ENCODE measurements around the gene HSFX2. TPM values are rescaled to one million over a fixed set of nuclear protein-coding genes. Genes with fewer than 3 reads are reported as not detected.
"Not testable (repeated sequence)": the region's sequence is repeated elsewhere in the genome, so short reads cannot be mapped to it uniquely, and the experiment has no call there.

Gene HSFX2
- total and polyA plus RNA-seq, 2 experiments from 2014 or later: 0.43 TPM; not detected in 1

DNA sequence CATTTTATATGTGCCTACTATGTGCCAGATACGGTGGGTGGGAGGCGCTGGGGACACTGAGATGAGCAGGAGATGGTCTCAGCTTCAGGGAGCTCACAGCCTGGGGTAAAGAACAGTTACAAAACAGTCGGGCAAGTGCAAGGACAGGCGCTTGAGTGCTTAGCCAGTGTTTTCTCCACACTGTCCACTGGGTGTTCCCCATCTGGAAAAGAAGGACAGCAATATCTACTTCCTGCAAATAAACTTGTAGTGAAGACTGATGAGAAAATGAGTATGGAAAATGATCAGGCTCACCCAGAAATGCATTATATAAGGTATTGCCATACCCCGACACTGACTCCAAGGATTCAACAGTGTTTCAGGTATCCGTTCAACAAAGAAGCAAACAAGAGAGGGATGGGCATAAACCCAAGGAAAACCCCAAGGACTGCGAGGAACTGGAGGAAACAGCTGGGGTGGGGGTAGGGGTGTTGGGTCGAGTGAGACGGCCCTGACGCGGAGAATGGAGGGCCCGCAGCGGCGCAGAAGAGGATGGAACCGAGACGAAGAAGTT is 35.6 kb upstream of the HSFX2 start:
- Histone ChIP-seq H3K9ac (peak overlapping the region; percentile 77), H2AFZ (peak overlapping the region; percentile 92), H3F3A (ENCODE audit: insufficient read depth) (no peaks in the 10 kb centered on the region), H3K36me3 (ENCODE audit: low read depth) (no peaks in the 10 kb centered on the region), H3K27ac (peak overlapping the region; percentile 48), H3K9me2 (ENCODE audit: insufficient read depth) (no peaks in the 10 kb centered on the region), H3K9me3 (ENCODE audit: low read depth) (no peaks in the 10 kb centered on the region), H4K20me1 (ENCODE audit: insufficient read depth) (no peaks in the 10 kb centered on the region), H3K27me3 (replicated peaks; ENCODE audit: insufficient read depth) (no peaks in the 10 kb centered on the region), H3K4me1 (ENCODE audit: insufficient read depth) (peaks cover 7% of the 10 kb centered on the region; the same call in 1 of the 2 replicates), H3K4me2 (ENCODE audit: unreplicated experiment) (peak overlapping the region; percentile 81), H3K79me2 (ENCODE audit: insufficient read depth) (peaks cover 44% of the 10 kb centered on the region), H3K4me3 (peak overlapping the region; percentile 83)
- in situ Hi-C loops (cut with MboI): no loop called here
- WGBS, 2 experiments (ENCODE audit: low coverage in 1 of 2, low lambda C conversion rate in 2 of 2, missing lambda C conversion rate in 2 of 2): 0 to 1% methylated on average over 9 to 16 of the region's 16 CpGs
- TF ChIP-seq EZH2phosphoT487 (IDR thresholded peaks at IDR 0.05; ENCODE audit: insufficient read depth, low read depth) (no peak), EZH2 (IDR thresholded peaks at IDR 0.05; ENCODE audit: insufficient read depth, poor library complexity, severe bottlenecking) (no peak)
- DNase-seq: peak; percentile 71

DNA sequence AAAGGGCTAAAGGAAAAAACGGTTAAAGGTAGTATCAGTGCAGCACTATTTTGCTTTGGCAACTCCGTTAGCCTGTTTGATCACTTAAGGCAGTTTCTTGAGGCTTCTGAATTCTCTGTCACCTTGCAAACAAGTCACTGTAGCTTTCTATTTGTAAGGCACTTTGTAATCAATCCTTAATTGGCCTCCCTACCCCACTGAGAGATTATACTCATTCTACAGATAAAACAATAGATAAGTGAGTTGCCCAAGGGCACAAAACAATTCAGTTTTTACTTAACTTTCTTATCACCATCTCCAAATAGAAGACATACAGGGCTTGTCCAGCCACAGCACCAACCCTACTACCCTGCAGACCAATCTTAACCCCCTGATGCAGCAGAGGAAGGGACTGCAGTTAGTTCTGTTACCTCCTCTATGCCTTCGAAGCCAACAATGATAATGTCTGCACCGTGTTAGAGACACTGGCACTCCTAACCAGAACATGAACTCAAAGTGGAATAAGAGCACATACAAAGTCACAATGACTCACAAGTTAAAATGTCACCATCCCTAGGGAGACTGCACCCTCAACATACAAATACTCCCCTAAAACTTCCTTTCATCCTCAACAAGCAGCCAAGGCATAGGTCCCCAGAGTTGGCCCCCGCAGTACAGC is 34.7 kb upstream of the HSFX2 start:
- Histone ChIP-seq H3K27me3 (replicated peaks; ENCODE audit: insufficient read depth) (no peaks in the 10 kb centered on the region), H3K9ac (no peak overlapping the region), H3K9me2 (ENCODE audit: insufficient read depth) (no peaks in the 10 kb centered on the region), H3K4me2 (ENCODE audit: unreplicated experiment) (peak overlapping the region; percentile 81), H3K79me2 (ENCODE audit: insufficient read depth) (peaks cover 53% of the 10 kb centered on the region), H3K9me3 (ENCODE audit: low read depth) (no peaks in the 10 kb centered on the region), H3K4me3 (peak overlapping the region; percentile 83), H3K4me1 (ENCODE audit: insufficient read depth) (peaks cover 7% of the 10 kb centered on the region; the same call in 1 of the 2 replicates), H3K36me3 (ENCODE audit: low read depth) (no peaks in the 10 kb centered on the region), H3F3A (ENCODE audit: insufficient read depth) (no peaks in the 10 kb centered on the region), H4K20me1 (ENCODE audit: insufficient read depth) (no peaks in the 10 kb centered on the region), H3K27ac (0 out of 2 replicates have a peak overlapping the region, but pooled peaks have one; percentile 48), H2AFZ (no peak overlapping the region)
- in situ Hi-C loops (cut with MboI): no loop called here
- DNase-seq: peak; percentile 5
- 44 to 52% methylated on average over 5 of the region's 5 CpGs for WGBS, 2 experiments (ENCODE audit: low coverage in 1 of 2, low lambda C conversion rate in 2 of 2, missing lambda C conversion rate in 2 of 2)
- TF ChIP-seq EZH2 (IDR thresholded peaks at IDR 0.05; ENCODE audit: insufficient read depth, poor library complexity, severe bottlenecking) (no peak), EZH2phosphoT487 (IDR thresholded peaks at IDR 0.05; ENCODE audit: insufficient read depth, low read depth) (no peak)

DNA sequence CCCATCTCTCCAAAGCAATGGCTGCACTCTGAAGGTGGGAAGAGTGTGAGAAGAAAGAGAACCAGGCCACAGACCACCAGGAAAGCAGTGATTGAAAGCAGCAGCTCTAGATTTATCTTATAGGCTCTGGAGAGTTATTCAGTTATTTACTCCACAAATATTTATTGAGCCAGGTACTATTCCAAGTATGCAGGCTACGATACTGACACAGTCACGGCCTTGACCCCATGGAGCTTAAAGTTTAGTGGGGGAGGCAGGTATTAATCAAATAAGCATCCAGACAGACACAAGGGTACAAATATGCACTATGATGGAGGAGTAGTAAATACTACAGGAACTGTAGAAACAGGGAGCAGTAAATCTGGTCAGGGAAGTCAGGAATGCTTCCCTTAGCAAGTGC is 33.7 kb upstream of the HSFX2 start:
- H4K20me1 ChIP-seq (ENCODE audit: insufficient read depth): no peaks in the 10 kb centered on the region
- no peak for TF ChIP-seq EZH2phosphoT487 (IDR thresholded peaks at IDR 0.05; ENCODE audit: insufficient read depth, low read depth)
- TF ChIP-seq EZH2 (IDR thresholded peaks at IDR 0.05; ENCODE audit: insufficient read depth, poor library complexity, severe bottlenecking): no peak
- no peak overlapping the region for H3K4me3 ChIP-seq
- DNase-seq: no peak
- 97 to 100% methylated on average over 2 of the region's 2 CpGs for WGBS, 2 experiments (ENCODE audit: low coverage in 1 of 2, low lambda C conversion rate in 2 of 2, missing lambda C conversion rate in 2 of 2)
- H3K79me2 ChIP-seq (ENCODE audit: insufficient read depth): peaks cover 64% of the 10 kb centered on the region
- in situ Hi-C loops (cut with MboI): no loop called here
- H3K9me3 ChIP-seq (ENCODE audit: low read depth): no peaks in the 10 kb centered on the region
- peaks cover 7% of the 10 kb centered on the region; the same call in 1 of the 2 replicates for H3K4me1 ChIP-seq (ENCODE audit: insufficient read depth)
- H3K4me2 ChIP-seq (ENCODE audit: unreplicated experiment): no peak overlapping the region
- H3F3A ChIP-seq (ENCODE audit: insufficient read depth): no peaks in the 10 kb centered on the region
- no peaks in the 10 kb centered on the region for H3K27me3 ChIP-seq (replicated peaks; ENCODE audit: insufficient read depth)
- no peak overlapping the region for H3K27ac ChIP-seq
- no peaks in the 10 kb centered on the region for H3K9me2 ChIP-seq (ENCODE audit: insufficient read depth)
- H3K36me3 ChIP-seq (ENCODE audit: low read depth): no peaks in the 10 kb centered on the region
- H3K9ac ChIP-seq: no peak overlapping the region
- no peak overlapping the region for H2AFZ ChIP-seq

GRCh38 chrX:149628280-149628679 is 33.2 kb upstream of the HSFX2 start:
- Histone ChIP-seq H3K79me2 (ENCODE audit: insufficient read depth) (peaks cover 69% of the 10 kb centered on the region), H3K4me1 (ENCODE audit: insufficient read depth) (peaks cover 7% of the 10 kb centered on the region; the same call in 1 of the 2 replicates)
- in situ Hi-C loops (cut with MboI): no loop called here

DNA sequence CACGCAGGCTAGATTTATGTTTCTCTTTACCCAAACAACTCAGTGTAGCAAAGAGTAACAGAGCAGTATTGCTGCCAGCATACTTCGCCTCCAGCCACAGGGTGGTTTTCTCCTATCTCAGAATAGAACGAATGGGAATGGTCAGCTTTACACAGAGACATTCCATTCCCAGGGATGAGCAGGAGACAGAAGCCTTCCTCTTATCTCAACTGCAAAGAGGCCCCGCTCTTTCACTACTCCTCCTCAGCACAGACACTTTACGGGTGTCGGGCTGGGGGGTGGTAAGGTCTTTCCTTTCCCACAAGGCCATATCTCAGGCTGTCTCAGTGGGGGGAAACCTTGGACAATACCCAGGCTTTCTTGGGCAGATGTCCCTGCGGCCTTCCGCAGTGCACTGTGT is 31.7 kb upstream of the HSFX2 start:
- H3K4me2 ChIP-seq (ENCODE audit: unreplicated experiment); H3K4me1 ChIP-seq (ENCODE audit: insufficient read depth); H3K36me3 ChIP-seq (ENCODE audit: low read depth); H4K20me1 ChIP-seq (ENCODE audit: insufficient read depth); H3K9me3 ChIP-seq (ENCODE audit: low read depth); H3K27me3 ChIP-seq (replicated peaks; ENCODE audit: insufficient read depth); H2AFZ ChIP-seq; in situ Hi-C loops (cut with MboI); H3K4me3 ChIP-seq; H3F3A ChIP-seq (ENCODE audit: insufficient read depth); DNase-seq; H3K9ac ChIP-seq; H3K9me2 ChIP-seq (ENCODE audit: insufficient read depth); H3K27ac ChIP-seq: not testable (repeated sequence)
- peaks cover 84% of the 10 kb centered on the region for H3K79me2 ChIP-seq (ENCODE audit: insufficient read depth)
- WGBS, 2 experiments (ENCODE audit: low coverage in 1 of 2, low lambda C conversion rate in 2 of 2, missing lambda C conversion rate in 2 of 2): 75 to 79% methylated on average over 8 of the region's 8 CpGs

More at GRCh38 chrX:149628280-149628679, 33.2 kb upstream of the HSFX2 start:
- H3K4me3 ChIP-seq: no peak overlapping the region
- no peak for TF ChIP-seq EZH2phosphoT487 (IDR thresholded peaks at IDR 0.05; ENCODE audit: insufficient read depth, low read depth)
- no peak for TF ChIP-seq EZH2 (IDR thresholded peaks at IDR 0.05; ENCODE audit: insufficient read depth, poor library complexity, severe bottlenecking)
- no peaks in the 10 kb centered on the region for H4K20me1 ChIP-seq (ENCODE audit: insufficient read depth)
- no peaks in the 10 kb centered on the region for H3F3A ChIP-seq (ENCODE audit: insufficient read depth)
- H3K9me3 ChIP-seq (ENCODE audit: low read depth): no peaks in the 10 kb centered on the region
- 100% methylated on average over 3 of the region's 3 CpGs for WGBS, 2 experiments (ENCODE audit: low coverage in 1 of 2, low lambda C conversion rate in 2 of 2, missing lambda C conversion rate in 2 of 2)
- no peak for DNase-seq
- H3K27me3 ChIP-seq (replicated peaks; ENCODE audit: insufficient read depth): no peaks in the 10 kb centered on the region
- no peak overlapping the region for H3K27ac ChIP-seq
- H3K4me2 ChIP-seq (ENCODE audit: unreplicated experiment): no peak overlapping the region
- H3K9ac ChIP-seq: no peak overlapping the region
- H3K9me2 ChIP-seq (ENCODE audit: insufficient read depth): no peaks in the 10 kb centered on the region
- H2AFZ ChIP-seq: no peak overlapping the region
- H3K36me3 ChIP-seq (ENCODE audit: low read depth): no peaks in the 10 kb centered on the region

GRCh38 chrX:149619662-149620061 is 24.5 kb upstream of the HSFX2 start:
- H3K4me3 ChIP-seq; H3K36me3 ChIP-seq (ENCODE audit: low read depth); H3K9me2 ChIP-seq (ENCODE audit: insufficient read depth); H3K4me2 ChIP-seq (ENCODE audit: unreplicated experiment); H3K9ac ChIP-seq; H3K4me1 ChIP-seq (ENCODE audit: insufficient read depth); H2AFZ ChIP-seq; H3F3A ChIP-seq (ENCODE audit: insufficient read depth); DNase-seq; H4K20me1 ChIP-seq (ENCODE audit: insufficient read depth); in situ Hi-C loops (cut with MboI); H3K27me3 ChIP-seq (replicated peaks; ENCODE audit: insufficient read depth); H3K9me3 ChIP-seq (ENCODE audit: low read depth); H3K27ac ChIP-seq: not testable (repeated sequence)
- peaks cover 91% of the 10 kb centered on the region for H3K79me2 ChIP-seq (ENCODE audit: insufficient read depth)
- WGBS, 2 experiments (ENCODE audit: low coverage in 1 of 2, low lambda C conversion rate in 2 of 2, missing lambda C conversion rate in 2 of 2): no CpG with 5 or more reads among the region's 1 CpG

All from GM23248 (cell line).